ENCODE measurements around the gene MT4.

The MT4 gene

DNA sequence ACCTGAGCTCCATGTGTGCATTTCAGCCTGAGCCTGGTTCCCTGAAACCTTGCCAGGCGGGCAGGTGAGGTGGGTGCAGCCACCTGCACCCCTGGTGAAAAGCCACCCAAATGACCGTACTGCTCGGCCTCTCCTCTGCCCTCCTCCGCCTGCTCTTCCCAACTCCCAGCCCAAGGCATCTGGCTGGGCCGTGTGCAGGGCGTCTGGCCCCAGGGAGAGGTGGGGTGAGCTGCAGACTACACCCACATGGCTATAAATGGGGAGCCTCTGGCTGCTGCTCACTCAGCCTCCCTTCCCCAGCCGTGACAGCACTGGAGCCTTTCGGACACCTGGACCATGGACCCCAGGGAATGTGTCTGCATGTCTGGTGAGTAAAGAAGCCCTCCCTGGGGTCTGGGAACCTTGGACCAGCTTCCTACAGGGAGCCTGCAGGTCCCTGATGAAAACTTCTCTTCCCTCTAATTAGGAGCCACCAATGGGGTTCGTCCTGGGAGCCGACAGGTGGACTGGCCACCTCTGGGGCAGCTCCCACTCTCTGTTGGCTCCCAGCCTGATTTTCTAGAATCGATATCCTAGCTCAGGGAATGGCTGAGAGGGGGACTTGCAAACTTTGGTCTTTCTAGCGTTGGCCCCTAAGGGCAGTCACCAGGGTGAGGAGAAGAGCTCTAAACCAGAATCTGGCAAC lies at the start of gene MT4:
Gene MT4 (plus strand): TSS at position 281 of the 685 bp plus-strand sequence. CDS start 56 bp downstream, at position 337.
- DNase-seq, result no peak

GRCh38 chr16:56515665-56516064 lies 49.2 kb upstream of the MT4 start:
- no peak for DNase-seq

DNA sequence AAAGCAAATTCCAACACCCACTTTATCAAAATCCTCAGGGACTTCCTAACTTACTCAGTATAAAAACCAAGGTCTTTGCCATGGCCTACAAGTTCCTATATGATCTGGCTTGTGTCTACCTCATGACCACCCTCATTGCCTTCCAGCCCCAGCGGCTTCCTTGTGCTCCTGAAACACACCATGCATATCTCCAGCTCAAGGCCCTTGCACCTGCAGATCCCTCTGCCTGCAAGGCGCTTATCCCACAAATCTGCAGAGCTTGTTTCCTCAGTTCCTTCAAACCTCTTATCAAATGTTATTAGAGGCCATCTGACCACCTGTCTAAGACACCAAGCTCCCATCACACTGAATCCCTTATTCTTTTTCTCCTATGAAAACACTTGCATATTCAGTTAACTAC lies 47.7 kb upstream of the MT4 start:
- DNase-seq, result no peak

DNA sequence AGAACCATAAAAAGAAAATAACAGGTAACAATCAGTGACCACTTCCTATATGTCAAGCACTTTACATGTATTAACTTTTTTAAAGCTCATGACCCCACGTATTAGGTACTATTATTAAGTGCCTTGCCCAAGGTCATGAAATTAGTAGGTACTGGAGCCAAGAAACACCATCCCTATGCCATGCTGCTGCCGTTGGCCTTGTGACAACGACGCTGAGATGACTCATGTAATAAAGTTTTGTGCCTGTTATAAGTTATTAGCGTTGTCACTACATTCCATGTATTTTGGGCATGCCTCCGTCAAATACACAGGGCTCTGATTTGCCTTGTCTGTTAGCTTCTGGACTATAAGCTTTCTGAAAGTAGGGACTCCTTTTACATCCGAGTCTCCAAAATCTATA lies 46.4 kb upstream of the MT4 start:
- no peak for DNase-seq

DNA sequence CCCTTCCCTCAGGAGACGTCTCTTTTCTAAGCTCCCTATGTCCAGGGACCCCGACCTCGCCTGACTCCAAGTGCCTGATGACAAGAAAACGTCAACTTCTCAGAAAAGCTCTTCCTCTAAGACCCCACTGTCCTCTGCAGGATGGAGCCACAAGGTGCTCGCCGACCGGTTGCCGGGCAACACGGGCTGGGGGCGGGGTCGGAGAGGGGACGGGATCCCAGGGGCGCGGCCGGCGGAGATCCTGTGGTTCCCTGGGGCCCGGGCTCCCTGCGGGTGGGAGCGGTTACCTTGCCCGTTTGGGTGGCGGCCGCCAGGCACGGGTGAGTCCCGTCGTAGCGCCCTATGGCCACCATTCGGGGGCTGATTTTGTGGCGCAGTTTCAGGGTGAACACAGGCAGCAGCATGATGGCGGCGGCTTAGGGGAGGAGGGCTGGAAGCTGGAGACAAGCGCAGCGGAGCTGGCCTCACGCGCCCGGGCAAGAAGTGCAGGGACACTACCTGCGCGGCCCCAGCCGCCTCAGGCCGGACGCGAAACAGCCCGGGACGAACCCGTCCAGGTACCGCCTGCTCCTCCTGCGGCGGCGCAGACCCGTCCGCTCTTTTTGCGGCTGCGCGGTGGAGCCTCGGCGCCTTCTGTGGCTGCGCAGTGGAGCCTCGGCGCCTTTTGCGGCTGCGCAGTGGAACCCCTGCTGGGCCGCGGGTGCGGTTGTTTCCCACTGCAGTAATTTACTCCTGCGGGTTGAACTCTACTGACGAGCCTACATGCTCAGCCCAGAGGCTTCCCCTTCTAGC lies 45.2 kb upstream of the MT4 start, which contains the start of gene BBS2:
Gene BBS2 (minus strand): TSS at position 566 of the 792 bp plus-strand sequence. CDS start 162 bp downstream, at position 404.
- DNase-seq, result peak; percentile 71 to 93 (median 86)

GRCh38 chr16:56520251-56520577 lies 44.7 kb upstream of the MT4 start:
- no peak for DNase-seq

DNA sequence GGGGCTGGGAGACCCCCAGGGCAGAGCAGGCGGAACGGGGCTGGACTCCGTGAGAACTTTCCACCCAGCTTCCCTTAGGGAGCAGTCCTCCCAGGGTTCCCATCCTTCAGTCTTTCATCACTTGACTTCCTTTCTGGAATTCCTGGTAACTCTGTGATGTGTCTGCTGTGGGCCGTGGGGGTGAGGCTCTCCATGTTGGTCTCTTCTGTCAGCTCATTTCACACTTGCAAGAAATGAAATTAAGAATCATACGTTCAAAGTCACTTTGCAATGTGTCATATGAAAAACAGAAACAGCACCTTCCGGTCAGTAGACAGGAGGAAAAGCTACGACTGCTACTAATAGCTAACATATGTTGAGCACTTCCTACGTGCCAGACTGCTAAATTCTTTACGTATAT lies 39.6 kb upstream of the MT4 start:
- DNase-seq, result no peak

GRCh38 chr16:56530872-56531271 lies 34.0 kb upstream of the MT4 start:
- DNase-seq, result no peak

- no peak for DNase-seq
Observed at GRCh38 chr16:56532714-56533113, 32.2 kb upstream of the MT4 start.

DNA sequence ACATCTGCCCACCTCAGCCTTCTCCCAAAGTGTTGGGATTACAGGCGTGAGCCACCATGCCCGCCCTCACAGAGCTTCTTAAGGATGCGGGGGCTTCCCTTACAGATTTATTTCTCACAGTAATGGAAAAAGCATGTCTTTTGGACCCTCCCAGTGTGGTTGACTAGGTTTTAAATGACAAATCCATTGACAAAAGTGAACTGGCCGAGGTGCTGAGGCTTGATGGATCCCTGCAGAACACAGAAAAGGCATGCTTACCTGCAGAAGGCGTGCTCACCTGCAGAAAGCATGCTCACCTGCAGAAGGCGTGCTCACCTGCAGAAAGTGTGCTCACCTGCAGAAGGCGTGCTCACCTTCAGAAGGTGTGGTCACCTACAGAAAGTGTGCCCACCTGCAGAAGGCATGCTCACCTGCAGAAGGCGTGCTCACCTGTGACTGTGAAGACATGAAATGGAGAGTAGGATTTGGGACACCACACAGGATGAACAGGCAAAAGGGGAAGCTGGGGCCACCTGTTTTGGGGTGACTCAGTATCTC lies 30.0 kb upstream of the MT4 start:
- no peak for DNase-seq

DNA sequence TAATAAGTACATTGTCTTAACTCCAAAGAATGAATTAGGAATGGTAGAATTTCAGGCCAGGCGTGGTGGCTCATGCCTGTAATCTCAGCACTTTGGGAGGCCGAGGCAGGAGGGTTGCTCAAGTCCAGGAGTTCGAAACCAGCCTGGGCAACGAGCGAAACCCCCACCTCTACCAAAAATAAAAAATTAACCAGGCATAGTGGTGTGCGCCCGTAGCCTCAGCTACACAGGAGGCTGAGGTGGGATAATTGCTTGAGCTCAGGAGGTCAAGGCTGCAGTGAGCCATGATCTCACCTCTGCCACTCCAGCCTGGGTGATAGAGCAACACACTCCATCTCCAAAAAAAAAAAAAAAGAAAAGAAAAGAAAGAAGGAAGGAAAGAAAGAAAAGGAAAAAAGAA lies 26.5 kb upstream of the MT4 start:
- no peak for DNase-seq

DNA sequence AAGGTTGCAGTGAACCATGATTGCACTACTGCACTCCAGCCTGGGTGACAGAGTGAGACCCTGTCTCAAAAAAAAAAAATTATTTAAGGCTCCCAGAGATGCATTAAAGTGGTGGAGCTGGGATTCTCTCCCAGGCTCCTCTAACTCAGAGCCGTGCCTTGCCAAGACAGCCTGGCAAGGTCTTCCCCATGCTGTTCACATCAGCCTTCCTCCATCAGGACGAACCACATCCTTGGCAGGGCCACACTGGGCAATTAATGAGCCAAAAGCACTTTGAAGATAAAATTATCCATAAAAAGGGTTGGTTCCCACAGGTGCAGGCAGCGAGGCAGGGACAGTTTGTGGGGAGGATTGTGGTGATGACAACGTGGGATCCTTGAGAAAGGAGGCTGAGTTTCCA lies 25.2 kb upstream of the MT4 start:
- DNase-seq, result no peak

DNA sequence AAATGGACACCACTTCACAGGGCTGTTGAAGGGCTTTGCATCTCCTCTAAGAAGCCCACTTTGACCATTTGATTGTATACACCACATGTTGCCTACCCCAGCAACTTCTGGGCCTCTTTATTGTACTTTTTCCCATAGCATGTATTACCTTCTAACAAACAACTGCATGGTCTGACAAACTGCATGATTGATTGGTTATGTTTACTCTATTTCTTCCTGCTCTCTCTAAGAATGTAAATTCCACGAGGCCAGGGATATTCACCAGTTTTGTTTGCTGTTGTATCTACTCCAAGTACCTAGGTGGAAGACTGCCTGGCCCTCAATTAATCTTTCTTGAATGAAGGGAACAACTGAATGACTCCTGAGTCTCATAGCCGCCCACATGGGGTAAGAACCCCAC lies 22.8 kb upstream of the MT4 start:
- no peak for DNase-seq

DNA sequence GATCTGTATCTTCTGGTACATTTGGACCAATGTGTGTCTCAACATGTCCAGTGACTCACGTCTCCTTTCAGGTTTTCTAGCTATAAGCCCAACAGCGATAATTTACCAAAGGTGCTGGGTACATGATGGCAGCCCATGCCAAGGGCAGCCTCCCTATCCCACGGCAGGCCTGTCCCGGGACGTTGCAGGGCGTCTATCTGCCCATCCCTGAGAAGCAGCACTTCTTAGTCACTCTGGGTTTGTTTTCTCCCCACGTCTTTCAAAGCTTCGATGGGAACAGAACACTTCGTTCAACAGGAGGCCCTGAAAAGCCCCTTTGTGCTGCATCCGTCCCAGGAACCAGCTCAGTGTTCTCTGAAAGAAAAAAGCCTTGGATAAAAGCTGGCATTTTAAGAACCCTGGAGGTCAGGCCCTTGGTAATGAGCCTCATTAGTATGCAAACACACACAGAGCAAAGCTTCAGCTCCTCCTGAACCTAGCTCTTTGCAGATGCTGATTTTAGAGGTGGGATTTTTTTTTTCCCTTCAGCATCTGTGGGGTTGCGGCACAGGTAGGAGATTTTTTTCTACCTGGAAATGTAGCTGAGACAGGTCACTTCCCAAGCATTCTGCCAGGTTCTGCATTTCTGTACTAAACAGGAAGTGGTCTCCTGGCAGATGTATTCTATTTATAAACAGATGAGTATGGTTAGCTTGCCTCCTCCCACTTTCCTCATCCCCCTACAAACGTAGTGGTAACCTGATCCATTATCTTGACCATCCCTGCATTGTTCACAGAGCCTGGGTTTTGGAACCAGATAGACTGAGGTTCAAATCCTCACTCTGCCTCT lies 17.5 kb upstream of the MT4 start:
- no peak for DNase-seq

DNA sequence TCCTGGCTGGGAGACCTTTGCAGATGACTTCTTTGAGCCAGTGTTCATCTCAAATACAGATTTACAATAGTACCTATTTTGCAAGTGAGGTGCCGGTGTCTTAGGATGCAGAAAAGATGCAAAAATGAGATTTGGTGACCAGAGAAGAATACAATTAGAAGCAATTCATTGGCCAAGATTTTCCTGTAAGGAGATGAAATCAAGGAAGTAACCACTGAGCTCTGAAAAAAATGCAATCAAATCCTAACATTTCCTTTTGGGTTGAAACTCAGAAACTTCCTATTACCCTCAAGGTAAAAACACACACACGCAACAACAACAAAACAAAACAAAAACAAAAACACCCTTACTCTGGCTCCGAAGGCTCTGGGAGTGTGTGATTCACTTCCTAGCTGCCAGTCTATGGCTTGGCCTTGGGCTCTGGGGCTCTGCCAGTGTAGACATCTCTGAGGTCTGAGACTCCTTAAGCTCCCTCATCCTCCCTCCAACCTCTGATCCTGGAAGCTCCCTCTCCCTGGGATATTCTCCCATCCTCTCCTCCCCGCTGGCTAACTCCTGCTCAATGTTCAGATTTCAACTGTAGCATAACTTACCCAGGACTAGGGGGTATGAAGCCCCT lies 16.8 kb upstream of the MT4 start:
- DNase-seq, result no peak

DNA sequence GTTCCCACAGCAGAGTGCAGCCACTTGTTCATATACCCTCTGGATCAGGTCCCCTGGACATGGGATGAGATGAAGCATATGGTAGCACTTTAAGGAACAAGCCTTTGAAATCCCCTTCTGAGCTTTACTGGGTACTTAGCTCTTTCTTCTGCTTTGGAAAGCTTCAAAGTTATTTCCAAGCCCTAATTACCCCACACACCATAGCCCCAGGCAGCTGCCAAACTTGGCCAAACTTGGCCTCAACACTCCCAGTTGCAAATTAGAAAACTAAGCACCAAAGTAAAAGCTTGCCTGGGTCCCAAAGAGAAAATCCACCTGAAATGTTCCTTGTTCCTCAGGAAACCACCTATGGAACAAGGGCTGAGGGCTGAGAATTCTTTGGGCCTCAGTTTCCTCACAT lies 15.7 kb upstream of the MT4 start:
- no peak for DNase-seq

DNA sequence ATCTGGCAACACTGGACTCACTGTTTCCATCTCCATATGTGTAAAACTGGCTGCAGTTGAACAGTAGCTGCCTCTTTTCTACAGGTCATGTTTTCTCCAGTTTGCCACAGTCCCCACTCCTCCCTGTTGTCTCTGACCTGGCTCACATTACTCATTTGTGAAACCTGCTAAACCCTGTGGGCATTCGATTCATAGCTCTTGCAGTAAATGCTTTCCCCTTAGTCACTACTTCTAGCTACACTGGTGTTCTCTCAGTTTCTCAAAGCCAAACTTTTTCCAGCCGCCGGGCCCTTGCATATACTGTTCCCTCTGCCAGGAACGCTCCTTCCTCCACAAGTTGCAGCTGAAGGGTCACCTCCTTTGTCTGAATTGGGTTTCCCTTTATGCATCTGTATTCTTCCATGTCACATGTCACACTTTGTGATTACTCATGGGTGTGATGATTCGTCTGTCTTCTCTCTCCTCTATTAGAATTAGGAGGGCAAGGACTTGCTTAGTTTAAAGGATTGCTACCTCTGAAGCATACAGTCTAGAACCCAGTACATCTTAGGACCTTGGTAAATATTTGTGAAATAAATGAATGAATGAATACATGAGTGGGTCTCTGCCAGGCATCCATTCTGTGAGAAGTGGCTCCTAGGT lies 15.0 kb upstream of the MT4 start:
- DNase-seq, result no peak

- no peak for DNase-seq
Observed at GRCh38 chr16:56551796-56552738, 12.8 kb upstream of the MT4 start.

GRCh38 chr16:56554441-56554840 lies 10.4 kb upstream of the MT4 start:
- no peak for DNase-seq

- no peak for DNase-seq
Observed at GRCh38 chr16:56558024-56558747, 6.7 kb upstream of the MT4 start.

- DNase-seq, result no peak
Observed at GRCh38 chr16:56559109-56559508, 5.8 kb upstream of the MT4 start.
